Stimulated activated CD8-positive, alpha-beta memory T cell treated with anti-CD3 and anti-CD28 coated beads, Interleukin-15, amount 100 ng/mL, for 24 hours (primary cell): Measurements from ENCODE around the gene SLC41A1.

Experiments
- DNase-seq: peaks from one replicate; pipeline ENCODE4 v3.0.0-alpha.2; 2020; ENCODE audit warnings: low read depth

The SLC41A1 gene

DNA sequence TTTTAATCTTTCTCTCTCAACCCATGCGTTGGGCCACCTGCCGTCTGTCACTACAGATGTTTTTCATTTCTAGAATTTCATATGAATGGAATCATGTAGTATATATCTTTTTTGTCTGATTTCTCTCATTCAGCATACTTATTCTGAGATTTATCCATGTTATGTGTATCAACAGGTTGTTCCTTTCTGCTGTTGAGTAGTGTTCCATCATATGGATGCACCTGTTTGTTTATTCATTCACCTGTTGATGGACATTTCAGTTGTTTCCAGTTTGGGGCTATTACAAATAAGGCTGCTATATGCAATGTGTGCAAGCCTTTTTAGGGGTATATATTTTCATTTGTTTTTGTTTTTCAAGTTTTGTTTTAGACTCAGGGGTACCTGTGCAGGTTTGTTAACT is 9.4 kb upstream of the SLC41A1 start:
- no peak for DNase-seq

DNA sequence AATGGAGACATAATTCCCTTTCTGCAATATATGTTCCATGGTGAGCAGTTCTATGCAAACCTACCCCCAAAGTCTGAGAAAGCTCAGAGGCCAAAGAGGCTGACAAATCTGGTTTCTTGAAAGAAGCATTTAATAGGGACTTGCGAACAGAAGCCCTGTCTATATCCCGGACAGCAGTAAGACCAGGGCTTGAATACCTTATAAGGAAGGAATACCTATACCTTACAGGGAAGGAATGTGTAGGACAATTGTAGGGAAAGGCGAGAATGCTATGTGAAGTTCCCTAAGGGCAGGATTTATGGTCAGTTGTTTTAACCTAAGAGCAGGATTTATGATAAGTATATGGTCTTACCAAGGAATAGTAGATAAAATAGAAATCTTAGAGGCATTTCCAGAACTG is 5.0 kb upstream of the SLC41A1 start:
- DNase-seq, result no peak

DNA sequence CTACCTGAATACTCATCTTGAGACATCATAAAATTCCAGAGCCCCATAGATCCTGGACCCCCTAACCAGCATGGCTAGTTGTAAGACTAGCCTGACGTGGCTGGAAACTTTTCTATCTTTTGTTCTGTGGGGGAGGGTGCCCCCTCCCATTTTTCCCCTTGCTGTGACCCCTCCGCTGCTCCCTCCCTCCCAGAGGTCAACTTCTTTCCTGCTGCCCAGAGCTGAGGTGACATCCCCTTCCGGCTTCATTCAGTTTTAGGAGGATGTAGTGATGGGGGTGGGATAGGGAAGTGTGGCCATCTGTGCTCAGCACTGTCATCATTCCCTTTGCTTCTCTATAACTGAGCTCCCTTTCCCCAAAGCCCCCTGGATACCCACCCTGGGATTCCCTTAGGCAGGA is 4.4 kb upstream of the SLC41A1 start:
- DNase-seq, result no peak

DNA sequence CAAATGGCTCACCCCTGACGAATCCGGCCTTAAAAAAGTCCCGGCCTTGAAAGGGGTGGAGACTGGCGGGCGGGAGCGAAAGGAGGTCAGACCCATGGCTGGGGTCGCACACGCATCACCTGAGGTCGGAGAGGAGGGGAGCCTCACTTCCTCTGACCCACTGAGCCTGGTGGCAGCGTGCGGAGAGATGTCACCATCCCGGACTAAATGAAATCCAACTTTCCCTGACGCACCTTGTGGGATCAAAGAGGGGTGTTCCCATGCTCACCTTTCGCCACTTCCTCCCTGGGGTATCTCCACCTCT is 709 bp upstream of the SLC41A1 start:
- DNase-seq, result no peak

DNA sequence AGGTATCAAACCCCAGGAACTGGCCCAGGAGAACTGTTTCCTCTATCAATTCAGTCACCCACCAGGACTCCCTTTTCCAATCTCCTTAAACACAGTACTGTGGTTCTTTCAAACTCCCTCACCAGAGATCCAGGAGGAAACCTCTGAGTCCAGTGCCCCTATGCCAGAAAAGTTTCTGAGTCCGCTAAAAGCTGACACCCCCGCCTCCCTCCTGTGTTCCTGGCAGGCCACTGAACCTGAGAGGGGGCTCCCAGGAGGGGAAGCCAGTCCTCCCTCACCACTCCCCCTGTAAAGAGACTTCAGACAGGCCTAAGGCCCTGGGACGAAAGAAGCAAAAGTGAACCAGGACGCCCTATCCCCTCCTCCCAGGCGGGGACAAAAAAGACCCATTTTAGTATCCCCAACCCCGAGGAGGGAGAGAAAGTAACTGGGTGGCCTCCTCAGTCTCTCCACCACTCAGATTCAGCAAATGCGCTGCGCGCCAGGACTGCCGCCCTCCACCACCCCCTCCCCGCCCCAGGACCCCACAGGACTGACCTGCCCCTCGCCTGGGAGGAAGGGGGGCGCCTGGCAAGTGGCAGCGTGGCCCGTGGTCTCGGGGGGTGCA is 624 bp downstream of the SLC41A1 start:
- no peak for DNase-seq

DNA sequence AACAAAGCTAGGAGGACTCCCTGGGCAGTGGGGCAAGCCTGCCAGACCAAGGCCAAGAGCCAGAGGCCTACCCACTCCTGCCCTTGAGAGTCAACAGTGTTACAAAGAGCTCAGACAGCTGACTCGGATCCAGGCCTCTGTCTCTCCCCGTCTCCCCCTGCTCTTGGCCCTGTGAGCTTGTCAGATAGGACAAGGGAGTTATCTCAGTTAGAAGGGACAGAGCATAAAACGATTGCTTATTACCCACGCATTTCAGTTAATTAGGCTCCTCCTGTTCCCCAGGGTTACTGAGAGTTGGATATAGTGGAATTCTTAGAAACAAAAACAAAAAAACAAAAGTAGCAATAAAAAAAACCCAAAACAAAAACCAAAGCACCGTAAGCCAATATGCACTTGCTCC is 1.3 kb downstream of the SLC41A1 start:
- no peak for DNase-seq

DNA sequence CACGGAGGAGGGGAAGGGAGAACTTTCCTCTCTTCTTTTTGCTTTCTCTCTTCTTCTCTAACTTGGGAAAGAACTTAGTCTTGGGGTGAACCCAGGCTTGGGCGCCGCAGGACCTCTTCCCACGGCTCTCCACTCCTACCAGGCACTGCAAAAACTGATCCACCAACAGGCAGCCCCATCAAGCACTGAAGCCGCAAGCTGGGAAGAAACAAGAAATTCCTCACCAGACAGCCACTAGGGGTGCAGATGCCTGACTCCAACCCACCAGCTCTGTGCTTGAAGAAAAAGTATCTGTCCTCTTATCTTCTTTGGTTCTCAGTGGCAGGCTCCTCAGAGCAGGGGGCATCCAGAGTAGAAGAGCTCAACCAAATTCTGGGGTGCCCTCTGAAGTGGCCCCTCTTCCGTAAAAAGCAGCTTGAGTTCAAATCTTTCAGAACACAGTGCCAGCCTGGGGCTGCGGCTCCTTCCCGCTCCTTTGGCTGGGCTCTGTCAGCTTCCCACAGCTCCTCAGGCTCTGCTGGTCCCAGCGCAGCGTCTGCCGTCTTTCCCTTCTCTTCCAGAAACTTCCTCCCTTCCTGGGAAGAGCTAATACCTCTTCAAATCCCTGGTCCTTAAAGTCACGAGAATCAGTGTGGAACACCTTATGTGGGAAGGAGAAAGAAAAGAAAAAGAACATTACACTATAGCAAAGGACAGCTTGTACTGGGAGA is 2.4 kb downstream of the SLC41A1 start:
- no peak for DNase-seq

DNA sequence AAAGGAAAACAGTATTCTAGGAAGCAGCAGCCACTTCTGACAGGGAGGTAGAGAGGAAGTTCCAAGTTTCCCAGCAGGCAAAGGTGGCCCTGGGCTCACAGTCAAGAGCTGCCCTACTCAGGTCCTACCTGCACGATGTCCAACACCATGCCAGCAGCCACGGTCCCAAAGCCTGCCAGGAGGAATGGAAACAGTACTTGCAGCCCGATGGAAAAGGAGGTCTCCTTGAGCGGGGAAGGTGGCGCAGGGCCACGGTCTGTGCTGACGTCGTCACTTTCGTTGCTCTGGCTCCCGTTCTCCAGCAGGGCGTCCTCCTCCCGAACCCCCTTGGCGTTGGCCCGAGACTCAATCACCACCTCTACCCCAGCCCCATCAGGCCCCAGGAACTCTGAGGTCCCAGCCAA is 3.1 kb downstream of the SLC41A1 start:
- DNase-seq, result no peak

DNA sequence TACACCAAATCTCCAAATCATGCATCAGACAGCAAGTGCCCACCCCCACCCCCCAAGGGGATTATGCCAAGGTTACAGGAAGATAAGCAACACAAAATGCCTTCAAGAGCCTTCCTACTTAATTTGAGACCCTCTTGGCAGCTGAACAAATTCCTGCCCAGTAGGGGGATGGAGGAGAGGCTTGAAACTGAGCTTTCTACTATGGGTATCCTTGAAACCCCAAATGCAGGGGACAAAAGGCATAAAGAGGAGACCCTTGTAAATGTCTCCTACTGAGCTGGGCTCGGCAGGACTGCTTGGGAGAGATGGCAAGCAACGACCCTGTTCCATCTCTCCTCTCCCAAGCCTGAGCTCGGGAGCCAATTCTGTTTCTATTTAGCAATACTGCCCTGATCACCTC is 3.5 kb downstream of the SLC41A1 start:
- no peak for DNase-seq

DNA sequence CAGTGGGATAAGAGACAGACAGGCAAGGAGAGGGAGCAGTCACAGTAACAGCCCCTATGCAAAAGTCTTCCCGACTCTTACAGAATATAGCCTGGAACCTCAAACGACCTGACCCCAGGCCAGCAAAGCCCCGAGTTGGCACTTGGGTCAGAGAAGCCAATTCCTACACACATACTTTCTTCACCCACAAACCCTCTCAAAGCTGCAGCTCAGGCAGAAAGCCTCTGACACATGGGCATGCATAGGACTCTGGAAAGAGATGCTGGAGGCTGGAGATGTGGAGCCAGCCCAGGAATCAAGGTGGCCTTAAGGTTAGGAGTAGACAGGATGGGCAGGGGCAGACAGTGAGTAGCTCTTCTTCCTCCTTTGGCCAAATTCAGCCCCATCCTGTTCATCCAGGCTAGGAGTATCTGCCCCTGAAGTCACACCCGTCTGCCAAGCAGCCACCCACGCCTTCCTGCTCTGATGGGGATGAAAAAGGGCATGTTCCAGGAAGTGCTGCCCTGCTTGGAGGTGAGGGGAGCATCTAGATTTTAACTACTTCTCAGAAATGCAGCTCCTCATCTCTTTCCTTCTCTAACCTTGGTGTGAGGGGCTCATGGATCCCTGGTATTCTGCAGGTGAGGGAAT is 7.8 kb downstream of the SLC41A1 start:
- DNase-seq, result no peak

DNA sequence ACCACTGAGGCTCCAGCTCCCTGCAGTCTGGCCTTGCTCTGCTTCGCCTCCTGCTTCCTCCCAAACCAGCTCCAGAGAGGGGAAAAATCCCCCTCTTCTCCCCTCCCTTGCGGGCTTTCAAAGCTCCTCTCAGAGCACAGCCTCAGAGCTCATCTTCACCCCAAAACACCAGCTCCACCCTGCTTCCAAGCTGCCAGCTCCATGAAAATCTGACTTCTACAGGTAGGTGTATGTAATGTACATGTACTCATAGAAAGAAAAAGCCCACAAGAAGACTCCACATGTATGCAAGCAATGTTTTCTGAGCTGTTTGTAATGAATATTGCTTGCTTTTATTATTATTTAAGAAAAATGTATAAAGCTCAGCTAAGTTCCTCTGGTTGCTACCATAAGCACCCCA is 8.4 kb downstream of the SLC41A1 start:
- no peak for DNase-seq

DNA sequence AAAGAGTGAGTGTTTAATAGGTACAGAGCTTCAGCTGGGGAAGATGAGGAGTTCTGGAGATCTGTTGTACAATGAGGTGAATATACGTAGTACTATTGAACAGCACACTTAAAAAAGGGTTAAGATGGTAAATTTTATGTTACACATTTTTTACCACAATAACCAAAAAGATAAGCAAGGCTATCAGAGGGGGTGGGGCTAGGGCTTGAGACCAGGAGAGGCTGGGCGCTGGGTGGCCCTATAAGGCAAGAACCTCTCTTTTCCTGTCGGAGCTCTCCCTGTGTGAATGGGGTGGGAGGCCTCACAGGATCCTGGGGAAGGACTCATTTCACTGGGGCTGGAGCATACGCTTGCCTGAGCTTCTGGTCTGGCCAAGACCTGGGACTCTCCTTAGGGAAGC is 9.0 kb downstream of the SLC41A1 start:
- DNase-seq, result no peak

DNA sequence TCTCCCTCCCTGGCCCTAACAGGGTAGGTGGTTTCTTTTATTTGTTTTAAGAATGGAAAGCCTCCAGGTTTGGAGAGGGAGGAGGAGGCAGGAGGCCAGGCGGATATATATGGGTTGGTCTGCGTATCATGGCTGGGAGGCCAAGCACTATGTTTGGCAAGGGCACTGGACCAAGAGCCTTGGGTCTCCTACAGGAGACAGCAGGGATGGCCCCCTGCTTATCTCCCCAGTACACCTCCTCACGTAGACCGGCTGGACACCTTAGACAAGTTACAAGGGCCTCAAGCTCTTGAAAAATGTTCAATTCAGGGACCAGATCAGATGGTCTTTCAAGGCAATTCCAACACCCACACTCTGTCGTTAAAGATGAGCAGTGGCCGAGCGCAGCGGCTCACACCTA is 10.9 kb downstream of the SLC41A1 start:
- no peak for DNase-seq

DNA sequence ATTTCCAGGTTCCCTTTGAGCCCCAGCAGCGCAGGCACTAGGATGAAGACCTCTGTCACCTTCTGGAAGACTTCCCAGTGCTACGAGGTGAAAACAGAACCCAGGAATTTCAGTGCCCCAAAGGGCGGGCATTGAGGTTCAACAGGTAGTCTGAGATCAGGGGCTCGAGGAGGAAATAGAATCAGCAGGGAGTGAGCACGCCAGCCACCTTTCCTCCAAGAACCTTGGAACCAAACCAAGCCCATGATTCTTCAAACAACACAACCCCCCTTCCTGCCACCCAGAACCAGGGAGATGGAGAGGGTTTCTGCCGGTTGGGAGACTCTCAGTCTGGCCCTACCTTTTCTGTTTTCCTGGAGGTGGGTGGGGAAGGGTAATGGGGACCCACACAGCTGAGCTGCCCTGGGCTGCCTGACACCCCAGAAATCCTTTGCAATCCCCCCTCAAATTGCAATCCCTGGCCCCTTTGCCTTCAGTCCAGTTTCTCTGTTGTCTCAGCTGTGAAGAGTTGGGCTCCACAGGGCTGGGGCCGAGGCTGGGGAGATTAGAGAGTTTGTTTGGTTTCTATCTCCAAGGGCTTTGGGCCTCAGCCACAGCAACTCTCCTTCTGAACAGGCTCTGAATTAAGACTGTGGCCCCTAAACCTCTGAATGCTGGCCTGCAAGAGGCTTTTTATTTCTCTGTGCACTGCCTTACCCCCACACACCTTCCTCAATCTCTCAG is 11.9 kb downstream of the SLC41A1 start:
- DNase-seq, result no peak

DNA sequence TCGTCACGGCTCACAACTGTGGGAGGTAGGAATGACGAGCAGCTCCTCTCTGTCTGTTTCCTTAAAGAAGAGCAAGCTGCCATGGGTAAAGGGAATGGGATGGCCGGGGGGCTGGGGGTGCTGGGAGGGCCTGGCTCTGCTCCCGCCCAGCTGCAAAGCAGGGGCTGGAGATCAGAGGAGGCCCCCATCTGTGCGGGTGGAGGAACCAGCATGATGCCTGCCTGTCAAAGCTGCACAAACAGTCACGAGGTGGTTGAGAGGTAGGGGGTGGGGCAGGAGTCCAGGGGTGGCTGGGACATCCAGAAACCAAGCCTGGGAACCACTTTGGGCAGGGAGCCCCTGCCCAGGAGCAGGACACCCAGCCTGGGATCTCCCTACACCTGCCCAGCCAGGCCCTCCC is 12.6 kb downstream of the SLC41A1 start:
- DNase-seq, result no peak

DNA sequence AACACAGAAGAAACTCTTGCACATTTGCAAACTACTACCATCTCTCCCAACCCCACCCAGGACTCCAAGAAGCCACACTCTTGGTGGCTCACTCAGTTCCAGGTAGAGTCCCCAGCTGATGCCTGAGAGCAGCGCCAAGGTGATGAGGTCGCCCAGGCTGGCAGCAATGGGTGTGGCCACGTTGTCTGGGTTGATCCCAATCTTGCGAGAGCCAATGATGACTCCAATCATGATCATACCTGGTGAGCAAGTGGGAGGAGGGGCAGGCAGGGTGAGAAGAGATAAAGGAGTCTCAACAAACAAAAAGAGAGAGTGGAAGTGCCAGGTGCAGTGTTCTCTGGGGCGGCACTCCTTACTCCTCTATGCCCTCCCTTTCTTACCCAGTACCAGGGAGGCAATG is 14.4 kb downstream of the SLC41A1 start:
- DNase-seq, result no peak

DNA sequence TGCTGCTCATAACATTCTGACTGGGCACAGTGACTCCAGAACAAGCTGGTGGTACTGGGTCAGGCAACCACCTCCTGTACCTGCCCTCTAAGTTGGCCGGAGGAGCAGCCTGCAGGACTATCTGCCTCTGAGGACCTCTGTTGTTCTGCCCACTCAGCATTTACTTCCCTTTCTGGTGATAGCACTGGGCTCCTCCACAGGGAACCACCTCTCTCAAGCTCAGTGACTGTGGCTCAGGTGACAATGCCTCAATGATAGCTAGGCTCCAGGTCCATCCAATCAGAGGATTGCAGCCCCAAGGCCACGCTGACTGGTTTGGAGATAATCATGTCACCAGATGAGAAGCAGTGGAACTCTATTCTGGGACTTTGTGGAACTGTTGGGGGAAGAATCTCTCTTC is 15.8 kb downstream of the SLC41A1 start:
- no peak for DNase-seq

DNA sequence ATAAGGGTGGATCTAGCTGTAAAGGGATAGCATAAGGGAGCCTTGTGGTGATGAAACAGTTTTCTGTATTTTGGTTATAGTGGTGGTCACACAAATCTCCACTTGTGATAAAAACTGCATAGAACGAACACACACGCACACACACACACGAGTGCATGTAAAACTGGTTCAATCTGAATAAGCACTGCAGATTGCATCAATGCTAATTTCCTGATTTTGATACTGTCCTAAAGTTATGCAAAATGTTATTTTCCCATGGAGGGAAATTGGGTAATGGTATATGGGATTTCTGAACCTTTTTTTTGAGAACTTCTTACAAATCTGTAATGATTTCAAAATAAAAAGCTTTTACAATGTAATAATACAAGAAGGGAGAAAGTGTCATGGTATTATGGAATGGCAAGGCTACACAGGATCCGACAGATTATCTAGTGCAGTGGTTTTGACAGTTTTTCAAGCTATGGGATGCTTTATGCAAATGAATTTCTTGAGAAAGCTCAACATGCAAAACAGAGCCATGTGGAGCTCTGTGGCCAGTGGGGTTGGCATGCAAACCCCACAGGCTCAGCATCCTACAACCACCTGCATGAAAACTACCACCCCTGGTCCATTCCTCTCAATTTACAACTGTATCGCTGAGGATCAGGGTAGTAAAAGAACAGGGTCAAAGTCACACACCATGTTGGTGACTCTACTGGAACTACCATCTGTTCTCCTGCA is 18.8 kb downstream of the SLC41A1 start:
- DNase-seq, result no peak

DNA sequence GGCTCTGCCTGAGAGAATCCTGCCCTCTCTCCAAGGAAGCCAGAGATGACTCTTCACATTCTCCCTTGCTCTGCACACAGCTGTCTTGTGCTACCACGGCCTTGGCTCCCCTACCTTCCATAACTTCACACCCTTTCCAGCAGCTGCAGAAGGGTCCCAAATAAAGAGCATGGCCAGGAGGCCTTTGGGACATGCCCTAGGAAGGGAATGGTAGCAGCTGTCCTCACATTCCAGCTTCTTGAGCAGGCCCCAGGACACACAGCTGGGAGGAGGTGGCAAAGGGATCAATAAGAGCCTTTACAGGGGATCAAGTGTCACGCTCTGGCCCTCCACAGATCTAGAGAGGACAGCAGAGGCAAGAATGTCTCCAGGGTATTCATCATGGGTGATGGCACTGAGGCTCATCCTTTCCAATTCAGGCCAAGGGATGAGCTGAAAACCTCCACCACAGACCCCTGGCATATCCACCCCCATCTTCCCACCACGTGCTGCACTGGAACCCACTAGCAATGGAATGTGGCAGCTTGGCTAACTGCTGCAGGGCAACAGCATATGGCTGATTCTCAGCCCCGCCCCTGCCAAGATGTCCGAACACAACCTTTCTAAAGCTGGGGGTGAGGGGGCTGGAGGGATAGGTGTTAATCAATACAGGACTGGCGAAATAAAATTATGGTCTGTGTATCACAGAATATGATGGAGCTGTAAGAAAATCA is 19.9 kb downstream of the SLC41A1 start:
- DNase-seq, result no peak

DNA sequence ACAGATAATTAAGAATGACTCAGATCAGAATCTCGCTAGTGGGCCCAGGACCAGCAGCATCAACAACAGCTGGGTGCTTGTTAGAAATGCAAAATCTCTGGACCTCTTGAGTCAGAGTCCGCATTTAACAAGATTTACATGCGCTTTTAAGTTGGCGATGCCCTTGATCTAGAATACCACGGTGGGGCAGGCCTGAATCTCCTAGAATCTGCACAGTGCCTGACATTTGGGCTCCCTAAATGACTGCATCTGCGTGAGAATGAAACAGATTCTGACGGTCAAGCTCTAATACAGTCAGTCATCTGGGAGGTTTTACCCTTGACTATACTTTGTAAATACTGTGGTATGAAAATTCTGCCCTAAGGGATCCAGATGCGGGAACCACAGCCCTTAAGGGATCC is 20.5 kb downstream of the SLC41A1 start:
- DNase-seq, result no peak

DNA sequence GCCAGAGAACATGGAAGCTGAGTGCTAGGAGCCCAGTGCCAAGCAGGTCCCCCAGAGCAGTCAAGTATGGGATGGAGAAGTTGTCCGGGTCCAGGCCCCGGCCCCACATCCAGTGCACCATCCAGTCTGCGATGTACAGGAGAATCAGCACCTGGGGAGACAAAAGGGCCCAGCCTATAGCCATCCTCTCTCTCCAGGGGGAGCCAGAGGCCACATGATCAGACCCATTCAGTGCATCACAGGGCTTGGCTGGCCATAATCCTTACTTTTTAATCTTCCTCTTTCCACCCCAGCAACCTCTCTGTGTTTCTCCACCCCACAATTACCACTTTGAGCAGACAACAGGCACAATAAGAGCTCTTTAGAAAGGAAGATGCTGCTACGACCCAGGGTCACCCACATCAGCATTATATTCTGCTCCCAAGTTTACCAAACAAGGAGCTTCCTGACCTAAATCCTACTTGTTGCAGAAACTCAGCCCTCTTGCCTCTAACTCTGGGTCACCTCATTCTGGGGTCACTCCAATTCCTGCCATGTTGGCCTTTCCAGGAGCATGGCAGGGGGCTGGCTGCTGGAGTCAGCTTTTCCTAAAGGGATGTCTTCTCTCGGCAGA is 21.3 kb downstream of the SLC41A1 start:
- DNase-seq, result no peak
